ENCODE results near the gene CDH4. TPM values are rescaled to one million over a fixed set of nuclear protein-coding genes. Genes with fewer than 3 reads are reported as not detected.

Gene CDH4
- total RNA-seq, 2 donors from 2014 or later, result not detected

- DNase-seq (ENCODE audit: low spot score) (no peak), ATAC-seq (ENCODE audit: insufficient number of reproducible peaks, low FRiP score, low read depth) (no peak)
- Histone ChIP-seq H3K36me3 (no peaks in the 10 kb centered on the region), H3K9me3 (peaks cover 6% of the 10 kb centered on the region), H3K4me1 (ENCODE audit: control insufficient read depth in 1 of 2, low read depth in 2 of 2) (no peaks in the 10 kb centered on the region), H3K27ac (no peak overlapping the region), H3K4me3 (no peak overlapping the region), H3K27me3 (replicated peaks; ENCODE audit: insufficient read depth) (no peaks in the 10 kb centered on the region)
- TF ChIP-seq CTCF (IDR thresholded peaks at IDR 0.05), result no peak
These were observed 338.2 kb downstream of the CDH4 start for GRCh38 chr20:61590236-61590635.

GRCh38 chr20:61593516-61593915, 341.5 kb downstream of the CDH4 start:
- Histone ChIP-seq H3K27me3 (replicated peaks; ENCODE audit: insufficient read depth) (no peaks in the 10 kb centered on the region), H3K9me3 (peaks cover 18% of the 10 kb centered on the region), H3K36me3 (no peaks in the 10 kb centered on the region), H3K4me1 (ENCODE audit: control insufficient read depth in 1 of 2, low read depth in 2 of 2) (no peaks in the 10 kb centered on the region), H3K27ac (no peak overlapping the region), H3K4me3 (no peak overlapping the region)
- DNase-seq (ENCODE audit: low spot score) (no peak), ATAC-seq (ENCODE audit: insufficient number of reproducible peaks, low FRiP score, low read depth) (no peak)
- no peak for TF ChIP-seq CTCF (IDR thresholded peaks at IDR 0.05)

- H3K27me3 ChIP-seq (replicated peaks; ENCODE audit: insufficient read depth), result no peaks in the 10 kb centered on the region
- H3K9me3 ChIP-seq, result peaks cover 18% of the 10 kb centered on the region
- no peaks in the 10 kb centered on the region for H3K36me3 ChIP-seq
- ATAC-seq (ENCODE audit: insufficient number of reproducible peaks, low FRiP score, low read depth) (no peak), DNase-seq (ENCODE audit: low spot score) (no peak)
- no peak overlapping the region for H3K4me3 ChIP-seq
- H3K27ac ChIP-seq, result no peak overlapping the region
- H3K4me1 ChIP-seq (ENCODE audit: control insufficient read depth in 1 of 2, low read depth in 2 of 2), result no peaks in the 10 kb centered on the region
- TF ChIP-seq CTCF (IDR thresholded peaks at IDR 0.05), result no peak
These were observed 342.1 kb downstream of the CDH4 start for GRCh38 chr20:61594198-61594597.

- Histone ChIP-seq H3K27me3 (replicated peaks; ENCODE audit: insufficient read depth) (no peaks in the 10 kb centered on the region), H3K4me1 (ENCODE audit: control insufficient read depth in 1 of 2, low read depth in 2 of 2) (no peaks in the 10 kb centered on the region), H3K9me3 (peaks cover 18% of the 10 kb centered on the region), H3K4me3 (no peak overlapping the region), H3K27ac (no peak overlapping the region), H3K36me3 (no peaks in the 10 kb centered on the region)
- TF ChIP-seq CTCF (IDR thresholded peaks at IDR 0.05), result no peak
- ATAC-seq (ENCODE audit: insufficient number of reproducible peaks, low FRiP score, low read depth) (no peak), DNase-seq (ENCODE audit: low spot score) (no peak)
These were observed 343.2 kb downstream of the CDH4 start for GRCh38 chr20:61595216-61595615.

GRCh38 chr20:61596687-61597330, 344.7 kb downstream of the CDH4 start:
- TF ChIP-seq CTCF (IDR thresholded peaks at IDR 0.05), result no peak

More at GRCh38 chr20:61596687-61597330, 344.7 kb downstream of the CDH4 start:
- Histone ChIP-seq H3K27ac (no peak overlapping the region), H3K4me3 (no peak overlapping the region), H3K9me3 (peaks cover 18% of the 10 kb centered on the region), H3K4me1 (ENCODE audit: control insufficient read depth in 1 of 2, low read depth in 2 of 2) (no peaks in the 10 kb centered on the region), H3K27me3 (replicated peaks; ENCODE audit: insufficient read depth) (no peaks in the 10 kb centered on the region), H3K36me3 (no peaks in the 10 kb centered on the region)
- no peak for ATAC-seq (ENCODE audit: insufficient number of reproducible peaks, low FRiP score, low read depth)
- DNase-seq (ENCODE audit: low spot score), result no peak
